Ishikawa (cell line): ENCODE measurements around the gene TMC7.

Source experiments
- CEBPB ChIP-seq: IDR thresholded peaks from 2 replicates; pipeline ENCODE4 v1.6.1; 2012
- EP300 ChIP-seq: IDR thresholded peaks from 2 replicates; pipeline ENCODE4 v1.6.1; 2012; ENCODE audit warnings: borderline replicate concordance
- FOXM1 ChIP-seq: IDR thresholded peaks from 2 replicates; pipeline ENCODE4 v1.6.1; 2012; ENCODE audit warnings: low read depth, borderline replicate concordance
- REST ChIP-seq: IDR thresholded peaks from 2 replicates; pipeline ENCODE4 v1.6.1; 2012; ENCODE audit warnings: low read depth, mild to moderate bottlenecking
- TAF1 ChIP-seq: IDR thresholded peaks from 2 replicates; pipeline ENCODE4 v1.6.1; 2012; ENCODE audit warnings: low read depth, mild to moderate bottlenecking
- TCF12 ChIP-seq: IDR thresholded peaks from 2 replicates; pipeline ENCODE4 v1.6.1; 2012; ENCODE audit warnings: low read depth
- TEAD4 ChIP-seq: IDR thresholded peaks from 2 replicates; pipeline ENCODE4 v1.6.1; 2012
- ZBTB7A ChIP-seq: IDR thresholded peaks from 2 replicates; pipeline ENCODE4 v1.6.1; 2012; ENCODE audit warnings: low read depth

DNA sequence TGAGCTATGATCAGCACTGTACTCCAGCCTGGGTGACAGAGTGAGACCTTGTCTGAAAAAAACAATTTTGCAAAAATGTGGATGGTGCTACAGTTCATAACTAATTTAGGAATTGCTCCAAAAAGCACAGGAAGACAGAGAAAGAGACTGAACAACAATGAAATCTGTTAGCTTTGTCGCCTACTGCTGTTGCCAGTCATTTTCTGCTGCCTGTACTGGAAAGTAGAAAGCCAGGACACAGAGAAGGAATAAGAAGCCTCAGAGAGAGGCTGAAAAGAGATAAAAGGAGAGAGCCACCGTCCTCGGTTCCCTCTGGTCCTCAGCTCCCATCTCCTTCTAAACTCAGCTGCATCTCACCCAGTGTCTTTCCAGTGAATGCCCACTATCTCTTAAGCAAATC is 8.6 kb upstream of the TMC7 start:
- TF ChIP-seq REST (no peak), EP300 (no peak), TAF1 (no peak), TEAD4 (no peak), TCF12 (no peak), CEBPB (no peak), ZBTB7A (no peak), FOXM1 (no peak)
